ENCODE results near the gene RPS6KA2. TPM values are rescaled to one million over a fixed set of nuclear protein-coding genes. Genes with fewer than 3 reads are reported as not detected.

The RPS6KA2 gene
- total RNA-seq, 1 experiment from 2014 or later = 12.3 TPM

DNA sequence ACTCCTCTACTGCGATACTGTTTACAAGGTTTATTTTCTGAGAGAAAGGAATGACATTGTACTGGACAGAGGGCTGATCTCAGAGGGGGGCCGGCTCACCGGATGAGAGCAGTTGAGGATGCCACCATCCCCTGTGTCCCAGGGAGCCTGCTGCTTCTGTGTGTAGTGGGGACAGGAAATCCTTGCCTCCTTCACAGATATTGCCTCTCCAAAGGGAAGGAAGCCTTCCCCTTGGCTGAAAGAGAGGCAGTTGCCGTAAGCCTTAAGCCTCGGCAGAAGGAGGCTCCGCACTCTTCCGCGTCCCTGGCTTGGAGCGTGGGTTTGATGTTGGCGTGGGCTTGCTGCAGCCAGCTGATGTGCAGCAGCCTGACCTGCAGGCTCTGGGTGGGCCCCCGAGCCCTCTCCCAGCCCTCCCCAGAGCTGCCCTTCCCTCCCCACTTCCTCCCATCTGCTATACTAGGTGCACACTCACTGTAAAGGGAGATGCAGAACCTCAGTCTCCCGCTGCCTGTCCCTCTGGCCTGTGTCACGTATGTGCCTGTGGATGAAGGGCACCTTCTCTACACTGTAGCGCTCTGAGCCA is 45.7 kb upstream of the RPS6KA2 start:
- Histone ChIP-seq H2BK15ac (ENCODE audit: low read depth, low read length) (no peak overlapping the region), H4K91ac (ENCODE audit: insufficient read length, low read depth, low read length) (no peak overlapping the region), H4K8ac (replicated peaks; ENCODE audit: insufficient read length, low read depth, low read length) (no peak overlapping the region), H3K9me3 (ENCODE audit: control insufficient read depth, low read depth, low read length) (no peaks in the 10 kb centered on the region), H4K5ac (ENCODE audit: insufficient read length, low read depth, low read length) (no peak overlapping the region), H3K27ac (ENCODE audit: insufficient read length, low read depth, low read length) (no peak overlapping the region), H3K56ac (ENCODE audit: insufficient read length, low read depth, low read length) (no peak overlapping the region), H3K14ac (ENCODE audit: insufficient read depth, low read length) (no peak overlapping the region), H4K20me1 (ENCODE audit: control insufficient read depth, insufficient read depth, insufficient read length) (no peaks in the 10 kb centered on the region), H3T11ph (ENCODE audit: low read length) (no peak overlapping the region), H3K27me3 (ENCODE audit: insufficient read depth, low read length) (no peaks in the 10 kb centered on the region), H3K23me2 (ENCODE audit: insufficient read length, low read depth, low read length, poor library complexity, severe bottlenecking) (no peaks in the 10 kb centered on the region), H2BK12ac (ENCODE audit: insufficient read length, low read depth, low read length) (no peak overlapping the region), H3K9ac (ENCODE audit: extremely low read depth, insufficient read length, low read length) (no peak overlapping the region), H3K18ac (ENCODE audit: insufficient read length, low read depth, low read length) (no peak overlapping the region), H3K23ac (ENCODE audit: insufficient read length, low read depth, low read length) (no peak overlapping the region), H3K4me1 (ENCODE audit: insufficient read depth, low read length) (no peaks in the 10 kb centered on the region; the same call in 1 of the 2 replicates), H2AFZ (ENCODE audit: low read length) (no peak overlapping the region), H3K4ac (ENCODE audit: low read depth, low read length) (no peak overlapping the region), H2BK5ac (ENCODE audit: insufficient read length, low read length) (no peak overlapping the region), H3K79me2 (ENCODE audit: insufficient read depth, low read length) (no peaks in the 10 kb centered on the region), H2BK120ac (ENCODE audit: low read depth, low read length, poor library complexity, severe bottlenecking) (no peak overlapping the region), H3K4me2 (ENCODE audit: insufficient read depth, insufficient read length, low read length) (no peak overlapping the region), H3K79me1 (ENCODE audit: insufficient read depth, low read depth, low read length, poor library complexity, severe bottlenecking) (no peaks in the 10 kb centered on the region), H2BK20ac (ENCODE audit: low read depth, low read length, poor library complexity, severe bottlenecking) (no peak overlapping the region), H2AK5ac (ENCODE audit: insufficient read length, low read length) (no peak overlapping the region)
- Mint-ChIP-seq H3K36me3 (ENCODE audit: insufficient read depth in 1 of 3, low read depth in 3 of 3) (no peaks in the 10 kb centered on the region; a peak in 1 of 7 replicates), H3K4me1 (peaks cover 15 to 20% of the 10 kb centered on the region in 2 experiments), H3K4me3 (no peak overlapping the region), H3K27ac (peak overlapping the region in 2 of 3 experiments; percentile 27 to 46; a peak in 2 of 7 replicates), H3K9me3 (peaks cover 0 to 3% of the 10 kb centered on the region in 2 experiments; a peak in 3 of 5 replicates), H3K27me3 (ENCODE audit: low read depth) (peaks cover 7% of the 10 kb centered on the region)
- no peak for DNase-seq
- TF ChIP-seq, protein P1, sequence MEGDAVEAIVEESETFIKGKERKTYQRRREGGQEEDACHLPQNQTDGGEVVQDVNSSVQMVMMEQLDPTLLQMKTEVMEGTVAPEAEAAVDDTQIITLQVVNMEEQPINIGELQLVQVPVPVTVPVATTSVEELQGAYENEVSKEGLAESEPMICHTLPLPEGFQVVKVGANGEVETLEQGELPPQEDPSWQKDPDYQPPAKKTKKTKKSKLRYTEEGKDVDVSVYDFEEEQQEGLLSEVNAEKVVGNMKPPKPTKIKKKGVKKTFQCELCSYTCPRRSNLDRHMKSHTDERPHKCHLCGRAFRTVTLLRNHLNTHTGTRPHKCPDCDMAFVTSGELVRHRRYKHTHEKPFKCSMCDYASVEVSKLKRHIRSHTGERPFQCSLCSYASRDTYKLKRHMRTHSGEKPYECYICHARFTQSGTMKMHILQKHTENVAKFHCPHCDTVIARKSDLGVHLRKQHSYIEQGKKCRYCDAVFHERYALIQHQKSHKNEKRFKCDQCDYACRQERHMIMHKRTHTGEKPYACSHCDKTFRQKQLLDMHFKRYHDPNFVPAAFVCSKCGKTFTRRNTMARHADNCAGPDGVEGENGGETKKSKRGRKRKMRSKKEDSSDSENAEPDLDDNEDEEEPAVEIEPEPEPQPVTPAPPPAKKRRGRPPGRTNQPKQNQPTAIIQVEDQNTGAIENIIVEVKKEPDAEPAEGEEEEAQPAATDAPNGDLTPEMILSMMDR (conservative IDR thresholded peaks at IDR 0.05) = no peak
- WGBS (ENCODE audit: extremely low coverage, insufficient read length, low lambda C conversion rate) = no CpG with 5 or more reads among the region's 14 CpGs
